ENCODE data around the gene RETN. TPM values are rescaled to one million over a fixed set of nuclear protein-coding genes. Genes with fewer than 3 reads are reported as not detected.
"Not testable (repeated sequence)": the region's sequence is repeated elsewhere in the genome, so short reads cannot be mapped to it uniquely, and the experiment has no call there.

Gene RETN
- total RNA-seq, 1 donor from 2014 or later: not detected

DNA sequence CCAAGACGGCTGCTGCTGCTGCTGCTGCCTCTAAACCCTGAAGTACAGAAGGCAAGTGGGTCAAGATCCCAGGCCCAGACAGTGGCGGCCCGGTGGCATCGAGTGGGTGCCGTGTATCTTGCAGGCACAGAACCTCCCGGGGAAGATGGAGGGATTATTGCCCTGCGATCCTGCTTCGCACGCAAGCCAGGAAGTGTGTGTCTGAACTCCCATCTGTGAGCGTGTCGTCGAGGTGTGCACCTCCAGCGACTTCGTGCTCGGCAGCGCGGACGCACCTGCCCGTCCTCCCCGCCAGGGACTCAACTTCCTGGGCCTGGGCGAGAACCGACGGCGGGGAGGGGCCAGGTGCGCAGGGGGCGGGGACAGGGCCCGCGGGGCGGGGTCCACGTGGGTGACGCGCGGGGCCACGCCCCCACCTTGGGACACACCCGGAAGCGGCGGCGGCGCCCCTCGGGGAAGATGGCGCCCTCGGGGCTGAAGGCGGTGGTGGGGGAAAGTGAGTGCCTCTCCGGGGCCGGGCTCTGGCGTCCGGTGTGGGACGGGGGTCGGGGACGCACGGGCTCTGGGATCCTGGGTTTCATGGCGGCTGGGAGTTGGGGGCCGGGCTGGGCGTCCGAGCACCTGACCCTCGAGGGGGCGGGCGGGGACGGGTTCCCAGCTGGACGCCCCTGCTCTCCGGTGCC lies 32.0 kb upstream of the RETN start, which contains the start of gene STXBP2:
Gene STXBP2 (plus strand): TSS at position 420 of the 683 bp plus-strand sequence. CDS start 40 bp downstream, at position 460.
- intact Hi-C loops (cut with micrococcal nuclease): no loop called here
- peak; percentile 68 for ATAC-seq
- DNase-seq: peak; percentile 76

- DNase-seq (peak; percentile 69), ATAC-seq (peak; percentile 53)
- intact Hi-C loops (cut with micrococcal nuclease): no loop called here
These were observed 31.2 kb upstream of the RETN start for GRCh38 chr19:7637374-7638256.

- ATAC-seq (no peak), DNase-seq (no peak)
- intact Hi-C loops (cut with micrococcal nuclease): no loop called here
These were observed 29.9 kb upstream of the RETN start for GRCh38 chr19:7638802-7639465.

DNA sequence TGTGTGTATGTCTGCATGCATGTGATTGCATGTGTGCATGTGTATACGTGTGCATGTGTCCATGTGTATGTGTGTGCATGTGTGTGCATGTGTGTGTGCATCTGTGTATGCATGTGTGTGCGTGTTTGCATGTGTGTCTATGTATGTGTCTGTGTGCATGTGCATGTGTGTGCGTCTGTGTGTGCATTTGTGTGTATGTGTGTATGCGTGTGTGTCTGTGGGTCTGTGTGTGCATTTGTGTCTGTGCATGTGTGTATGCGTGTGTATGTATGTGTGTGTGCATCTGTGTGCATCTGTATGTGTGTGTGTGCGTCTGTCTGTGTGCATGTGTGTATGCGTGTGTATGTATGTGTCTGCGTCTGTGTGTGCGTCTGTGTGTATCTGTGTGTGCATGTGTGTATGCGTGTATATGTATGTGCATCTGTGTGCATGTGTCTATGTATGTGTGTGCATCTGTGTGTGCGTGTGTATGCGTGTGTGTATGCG lies 28.9 kb upstream of the RETN start:
- intact Hi-C loops (cut with micrococcal nuclease): no loop called here
- no peak for ATAC-seq
- DNase-seq: no peak

GRCh38 chr19:7640803-7641202 lies 28.0 kb upstream of the RETN start:
- no peak for DNase-seq
- no peak for ATAC-seq
- intact Hi-C loops (cut with micrococcal nuclease): no loop called here

- intact Hi-C loops (cut with micrococcal nuclease): no loop called here
- ATAC-seq: no peak
- DNase-seq: no peak
These were observed 27.3 kb upstream of the RETN start for GRCh38 chr19:7641290-7642276.

- no peak for DNase-seq
- ATAC-seq: no peak
- intact Hi-C loops (cut with micrococcal nuclease): no loop called here
These were observed 26.4 kb upstream of the RETN start for GRCh38 chr19:7642295-7643030.

DNA sequence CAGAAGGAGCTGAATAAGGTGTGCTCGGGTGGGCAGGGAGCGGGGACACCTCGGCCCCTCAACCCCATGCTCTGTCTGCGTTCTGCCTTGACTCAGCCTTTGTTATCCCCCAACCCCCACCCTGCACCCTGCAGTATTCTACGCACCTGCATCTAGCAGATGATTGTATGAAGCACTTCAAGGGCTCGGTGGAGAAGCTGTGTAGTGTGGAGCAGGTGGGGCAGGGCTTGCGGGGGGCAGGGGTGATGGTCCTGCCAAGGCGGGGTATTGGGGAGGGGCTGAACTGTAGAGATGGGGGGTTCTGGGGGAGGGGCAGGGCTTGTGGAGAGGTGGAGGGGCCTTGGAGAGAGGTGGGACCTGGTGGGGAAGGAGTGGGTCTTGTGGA lies 25.8 kb upstream of the RETN start:
- intact Hi-C loops (cut with micrococcal nuclease): no loop called here
- ATAC-seq: no peak
- DNase-seq: no peak

DNA sequence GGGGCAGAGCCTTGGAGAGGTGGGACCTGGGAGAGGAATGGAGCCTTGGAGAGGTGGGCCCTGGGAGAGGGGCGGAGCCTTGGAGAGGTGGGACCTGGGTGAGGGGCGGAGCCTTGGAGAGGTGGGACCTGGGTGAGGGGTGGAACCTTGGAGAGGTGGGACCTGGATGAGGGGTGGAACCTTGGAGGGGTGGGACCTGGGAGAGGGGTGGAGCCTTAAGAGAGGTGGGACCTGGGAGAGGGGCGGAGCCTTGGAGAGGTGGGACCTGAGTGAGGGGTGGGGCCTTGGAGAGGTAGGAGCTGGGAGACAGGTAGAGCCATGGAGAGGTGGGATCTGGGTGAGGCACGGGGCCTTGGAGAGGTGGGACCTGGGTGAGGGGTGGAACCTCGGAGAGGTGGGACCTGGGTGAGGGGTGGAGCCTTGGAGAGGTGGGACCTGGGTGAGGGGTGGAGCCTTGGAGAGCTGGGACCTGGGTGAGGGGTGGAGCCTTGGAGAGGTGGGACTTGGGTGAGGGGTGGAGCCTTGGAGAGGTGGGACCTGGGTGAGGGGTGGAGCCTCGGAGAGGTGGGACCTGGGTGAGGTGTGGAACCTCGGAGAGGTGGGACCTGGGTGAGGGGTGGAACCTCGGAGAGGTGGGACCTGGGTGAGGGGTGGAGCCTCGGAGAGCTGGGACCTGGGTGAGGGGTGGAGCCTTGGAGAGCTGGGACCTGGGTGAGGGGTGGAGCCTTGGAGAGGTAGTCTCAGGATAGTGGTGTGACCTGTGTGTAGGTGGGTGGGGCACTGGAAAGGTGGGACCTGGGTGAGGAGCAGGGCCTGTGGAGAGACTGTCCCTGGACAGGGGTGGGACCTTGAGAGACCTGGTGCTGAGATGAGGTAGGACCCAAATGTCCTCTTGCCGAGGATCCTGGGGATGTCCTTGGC lies 25.0 kb upstream of the RETN start:
- DNase-seq; ATAC-seq; intact Hi-C loops (cut with micrococcal nuclease): not testable (repeated sequence)

DNA sequence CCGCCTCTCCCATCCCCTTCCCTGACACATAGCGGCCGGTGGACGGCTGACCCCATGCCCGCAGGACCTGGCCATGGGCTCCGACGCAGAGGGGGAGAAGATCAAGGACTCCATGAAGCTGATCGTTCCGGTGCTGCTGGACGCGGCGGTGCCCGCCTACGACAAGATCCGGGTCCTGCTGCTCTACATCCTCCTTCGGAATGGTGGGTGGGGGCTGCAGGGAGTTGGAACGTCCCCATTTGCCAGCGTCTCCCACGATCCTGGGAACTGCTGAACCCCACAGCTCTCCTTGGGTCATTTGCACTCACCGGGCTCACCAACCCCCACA lies 24.3 kb upstream of the RETN start:
- intact Hi-C loops (cut with micrococcal nuclease): no loop called here
- DNase-seq (no peak), ATAC-seq (no peak)

GRCh38 chr19:7645163-7645562 lies 23.7 kb upstream of the RETN start:
- ATAC-seq: no peak
- intact Hi-C loops (cut with micrococcal nuclease): no loop called here
- DNase-seq: no peak

- ATAC-seq (no peak), DNase-seq (no peak)
These were observed 23.0 kb upstream of the RETN start for GRCh38 chr19:7645656-7646425.

GRCh38 chr19:7646426-7646700 lies 22.5 kb upstream of the RETN start:
- no peak for DNase-seq
- intact Hi-C loops (cut with micrococcal nuclease): no loop called here
- no peak for ATAC-seq

More at GRCh38 chr19:7645656-7646425, 23.0 kb upstream of the RETN start:
- intact Hi-C loops (cut with micrococcal nuclease): no loop called here

DNA sequence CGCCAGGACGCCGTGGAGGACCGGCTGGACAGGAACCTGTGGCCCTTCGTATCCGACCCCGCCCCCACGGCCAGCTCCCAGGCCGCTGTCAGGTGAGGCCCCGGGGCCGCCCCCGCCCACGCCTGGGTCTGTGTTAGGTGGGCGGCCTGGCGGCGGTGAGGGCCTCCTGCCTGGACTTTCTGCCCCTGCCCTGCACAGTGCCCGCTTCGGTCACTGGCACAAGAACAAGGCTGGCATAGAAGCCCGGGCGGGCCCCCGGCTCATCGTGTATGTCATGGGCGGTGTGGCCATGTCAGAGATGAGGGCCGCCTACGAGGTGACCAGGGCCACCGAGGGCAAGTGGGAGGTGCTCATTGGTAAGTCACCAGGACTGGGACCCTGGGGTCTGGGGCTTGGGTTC lies 21.7 kb upstream of the RETN start:
- ATAC-seq: no peak
- intact Hi-C loops (cut with micrococcal nuclease): no loop called here
- no peak for DNase-seq

GRCh38 chr19:7648265-7649014 lies 20.4 kb upstream of the RETN start:
- peak; percentile 43 for ATAC-seq

GRCh38 chr19:7650148-7650547 lies 18.7 kb upstream of the RETN start:
- no peak for DNase-seq
- no peak for ATAC-seq
- intact Hi-C loops (cut with micrococcal nuclease): no loop called here

More at GRCh38 chr19:7648265-7649014, 20.4 kb upstream of the RETN start:
- no peak for DNase-seq
- intact Hi-C loops (cut with micrococcal nuclease): no loop called here
